ENCODE measurements around the gene JAGN1. TPM values are rescaled to one million over a fixed set of nuclear protein-coding genes. Genes with fewer than 3 reads are reported as not detected.

Gene JAGN1
- total and polyA plus RNA-seq, 2 of the 8 experiments (the other 6 are each of a cell fraction or from before 2014, with no cell fraction given): 26.9 to 51.6 TPM

- ChIA-PET CTCF (ENCODE audit: partially characterized antibody) (interaction anchor here (0.7 to 9.1 kb wide), 7 partner anchors 18 to 105 kb away, joined by 3 to 76 read pairs (median 4); partner anchors contain the start of gene CRELD1), POLR2A (ENCODE audit: partially characterized antibody) (interaction anchor here (0.5 to 5.5 kb wide), 5 partner anchors 7 to 104 kb away, joined by 3 to 43 read pairs (median 3); partner anchors contain the start of gene IL17RE)
- Histone ChIP-seq H3K9ac (replicated peaks in 1 of 4; ENCODE audit: extremely low read depth in 1 of 4, low read depth in 3 of 4, low read length in 3 of 4) (no peak overlapping the region), H3K23ac (ENCODE audit: insufficient read length) (no peak overlapping the region), H2AK5ac (ENCODE audit: low read depth, low read length) (no peak overlapping the region), H4K91ac (replicated peaks; ENCODE audit: insufficient read length, low read length) (no peak overlapping the region), H3K27ac (ENCODE audit: low read depth, low read length) (no peak overlapping the region), H4K8ac (ENCODE audit: extremely low read depth, insufficient read depth, low read length) (no peak overlapping the region), H4K20me1 (replicated peaks in 1 of 2; ENCODE audit: control insufficient read depth in 1 of 2, insufficient read depth in 2 of 2, low read length in 2 of 2) (no peaks in the 10 kb centered on the region), H2BK15ac (ENCODE audit: low read length) (no peak overlapping the region), H3K23me2 (ENCODE audit: low read depth, low read length) (peaks cover 10% of the 10 kb centered on the region; the same call in 1 of the 2 replicates), H3K79me2 (ENCODE audit: control insufficient read depth in 1 of 2, insufficient read depth in 2 of 2, low read length in 2 of 2) (no peaks in the 10 kb centered on the region), H3K36me3 (ENCODE audit: control insufficient read depth in 2 of 4, insufficient read depth in 4 of 4, low read length in 3 of 4) (no peaks in the 10 kb centered on the region), H3K9me3 (ENCODE audit: insufficient read depth in 2 of 2, low read depth in 1 of 2, low read length in 1 of 2) (peaks cover 0 to 6% of the 10 kb centered on the region in 2 experiments; a peak in 2 of 4 replicates), H3K4me1 (replicated peaks in 1 of 4; ENCODE audit: control insufficient read depth in 3 of 4, insufficient read depth in 4 of 4, low read length in 3 of 4) (peaks cover 0 to 19% (median 17%) of the 10 kb centered on the region in 4 experiments; a peak in 6 of 7 replicates), H3K14ac (ENCODE audit: insufficient read length) (no peak overlapping the region), H3K56ac (replicated peaks; ENCODE audit: insufficient read length, low read depth, low read length) (no peak overlapping the region), H2BK5ac (ENCODE audit: low read depth, low read length) (no peak overlapping the region), H3K4me3 (ENCODE audit: extremely low read depth in 1 of 4, insufficient read depth in 2 of 4, low read depth in 3 of 4, low read length in 4 of 4) (no peak overlapping the region), H3K4me2 (ENCODE audit: insufficient read depth in 1 of 2, low read depth in 2 of 2, low read length in 2 of 2) (no peak overlapping the region), H2AFZ (ENCODE audit: low read length) (no peak overlapping the region), H3K18ac (ENCODE audit: extremely low read depth, low read length) (no peak overlapping the region), H2BK120ac (replicated peaks; ENCODE audit: low read depth, low read length) (no peak overlapping the region), H3K4ac (replicated peaks; ENCODE audit: insufficient read length, low read depth, low read length) (no peak overlapping the region), H4K5ac (ENCODE audit: insufficient read length, low read depth, low read length) (no peak overlapping the region), H3K27me3 (replicated peaks in 1 of 4; ENCODE audit: control insufficient read depth in 3 of 4, extremely low read depth in 1 of 4, insufficient read depth in 3 of 4, low read length in 3 of 4) (peaks cover 0 to 18% (median 10%) of the 10 kb centered on the region in 4 experiments; a peak in 5 of 7 replicates), H2BK20ac (ENCODE audit: low read length) (no peak overlapping the region), H2BK12ac (ENCODE audit: low read depth, low read length) (no peak overlapping the region), H3K79me1 (ENCODE audit: low read depth, low read length) (no peaks in the 10 kb centered on the region)
- WGBS, 2 experiments (ENCODE audit: extremely low coverage in 1 of 2, insufficient coverage in 1 of 2, insufficient read length in 1 of 2, insufficient replicate concordance in 2 of 2, low coverage in 1 of 2, low lambda C conversion rate in 2 of 2, missing lambda C conversion rate in 1 of 2): 90% methylated on average over 7 of the region's 7 CpGs; no CpG with 5 or more reads in 1 of the 2 experiments
- DNase-seq (ENCODE audit: low read depth in 1 of 2, low spot score in 2 of 2) (no peak), FAIRE-seq (no peak)
- TF ChIP-seq CBX8 (IDR thresholded peaks at IDR 0.05; ENCODE audit: borderline replicate concordance, low read depth, low read length) (no peak), GABPA (IDR thresholded peaks at IDR 0.05; ENCODE audit: borderline replicate concordance, insufficient read depth, low read length) (no peak), KDM1A (IDR thresholded peaks at IDR 0.05; ENCODE audit: borderline replicate concordance, low read length) (no peak), SIRT6 (IDR thresholded peaks at IDR 0.05; ENCODE audit: low read length) (no peak), CREB1 (IDR thresholded peaks at IDR 0.05) (no peak)
Observed at GRCh38 chr3:9912294-9912935, 22.0 kb downstream of the JAGN1 start.
